HG03175 (cell line): ENCODE data around the gene TDRD7.
"Not testable (repeated sequence)": the region's sequence is repeated elsewhere in the genome, so short reads cannot be mapped to it uniquely, and the experiment has no call there.

Experiments
- ATAC-seq: cut with Tn5 transposase; IDR thresholded peaks from one replicate; pipeline ENCODE4 v1.9.1; 2021; ENCODE audit warnings: mild to moderate bottlenecking, moderate library complexity; ENCODE audit not compliant: unreplicated experiment

The TDRD7 gene

GRCh38 chr9:97425336-97425972 is 13.6 kb downstream of the TDRD7 start:
- ATAC-seq: no peak

GRCh38 chr9:97425973-97426336 is 14.1 kb downstream of the TDRD7 start:
- ATAC-seq: no peak

- ATAC-seq: no peak
Measured at GRCh38 chr9:97427885-97428284, 16.0 kb downstream of the TDRD7 start.

- no peak for ATAC-seq
Measured at GRCh38 chr9:97430316-97431043, 18.6 kb downstream of the TDRD7 start.

- ATAC-seq: no peak
Measured at GRCh38 chr9:97431044-97431441, 19.1 kb downstream of the TDRD7 start.

- no peak for ATAC-seq
Measured at GRCh38 chr9:97431549-97432143, 19.8 kb downstream of the TDRD7 start.

GRCh38 chr9:97437051-97437600 is 25.2 kb downstream of the TDRD7 start:
- ATAC-seq: no peak

GRCh38 chr9:97438257-97438656 is 26.4 kb downstream of the TDRD7 start:
- ATAC-seq: no peak

- no peak for ATAC-seq
Measured at GRCh38 chr9:97438666-97439065, 26.8 kb downstream of the TDRD7 start.

GRCh38 chr9:97440160-97440559 is 28.3 kb downstream of the TDRD7 start:
- ATAC-seq: no peak

- ATAC-seq: no peak
Measured at GRCh38 chr9:97441729-97442128, 29.8 kb downstream of the TDRD7 start.

GRCh38 chr9:97445119-97445701 is 33.3 kb downstream of the TDRD7 start:
- ATAC-seq: no peak

GRCh38 chr9:97447001-97447400 is 35.1 kb downstream of the TDRD7 start:
- ATAC-seq: no peak

GRCh38 chr9:97453573-97453972 is 41.7 kb downstream of the TDRD7 start:
- not testable (repeated sequence) for ATAC-seq

GRCh38 chr9:97456841-97457240 is 44.9 kb downstream of the TDRD7 start:
- not testable (repeated sequence) for ATAC-seq

- no peak for ATAC-seq
Measured at GRCh38 chr9:97459326-97459725, 47.4 kb downstream of the TDRD7 start.

GRCh38 chr9:97462159-97462558 is 50.3 kb downstream of the TDRD7 start:
- no peak for ATAC-seq

GRCh38 chr9:97462914-97463313 is 51.0 kb downstream of the TDRD7 start:
- ATAC-seq: no peak

GRCh38 chr9:97468658-97469448 is 57.0 kb downstream of the TDRD7 start:
- ATAC-seq: peak; percentile 84

- no peak for ATAC-seq
Measured at GRCh38 chr9:97470076-97470475, 58.2 kb downstream of the TDRD7 start.

GRCh38 chr9:97473717-97474116 is 61.8 kb downstream of the TDRD7 start:
- ATAC-seq: no peak
